Measurements from ENCODE around the gene ITGB2.

The ITGB2 gene

DNA sequence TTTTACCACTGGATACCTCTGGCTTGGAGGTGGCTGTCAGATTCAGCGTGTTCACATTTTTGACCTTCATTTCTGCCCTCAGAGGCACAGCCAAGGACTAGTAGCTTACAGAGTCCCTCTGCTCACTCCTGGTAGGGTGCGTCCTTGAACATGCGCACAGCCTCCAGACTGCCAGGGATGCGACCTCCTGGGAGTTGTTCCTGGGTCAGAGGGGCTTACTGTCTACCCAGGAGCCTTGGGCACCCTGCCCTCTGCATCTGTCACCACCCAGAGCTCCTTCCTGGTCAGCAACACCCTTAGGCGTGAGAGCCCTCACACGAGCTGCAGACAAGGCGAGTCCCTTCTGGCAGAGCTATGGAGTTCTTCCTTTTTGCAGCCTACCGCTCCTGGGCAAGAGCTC is 20.9 kb upstream of the ITGB2 start:
- Histone ChIP-seq H3K27me3 (no peaks in the 10 kb centered on the region), H3K9me3 (no peaks in the 10 kb centered on the region), H3K4me1 (peaks cover 0 to 33% (median 22%) of the 10 kb centered on the region in 4 donors), H3K4me3 (no peak overlapping the region), H3K36me3 (peaks cover 4 to 27% (median 22%) of the 10 kb centered on the region in 3 donors), H3K27ac (no peak overlapping the region)
- TF ChIP-seq, protein P1, sequence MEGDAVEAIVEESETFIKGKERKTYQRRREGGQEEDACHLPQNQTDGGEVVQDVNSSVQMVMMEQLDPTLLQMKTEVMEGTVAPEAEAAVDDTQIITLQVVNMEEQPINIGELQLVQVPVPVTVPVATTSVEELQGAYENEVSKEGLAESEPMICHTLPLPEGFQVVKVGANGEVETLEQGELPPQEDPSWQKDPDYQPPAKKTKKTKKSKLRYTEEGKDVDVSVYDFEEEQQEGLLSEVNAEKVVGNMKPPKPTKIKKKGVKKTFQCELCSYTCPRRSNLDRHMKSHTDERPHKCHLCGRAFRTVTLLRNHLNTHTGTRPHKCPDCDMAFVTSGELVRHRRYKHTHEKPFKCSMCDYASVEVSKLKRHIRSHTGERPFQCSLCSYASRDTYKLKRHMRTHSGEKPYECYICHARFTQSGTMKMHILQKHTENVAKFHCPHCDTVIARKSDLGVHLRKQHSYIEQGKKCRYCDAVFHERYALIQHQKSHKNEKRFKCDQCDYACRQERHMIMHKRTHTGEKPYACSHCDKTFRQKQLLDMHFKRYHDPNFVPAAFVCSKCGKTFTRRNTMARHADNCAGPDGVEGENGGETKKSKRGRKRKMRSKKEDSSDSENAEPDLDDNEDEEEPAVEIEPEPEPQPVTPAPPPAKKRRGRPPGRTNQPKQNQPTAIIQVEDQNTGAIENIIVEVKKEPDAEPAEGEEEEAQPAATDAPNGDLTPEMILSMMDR (IDR thresholded peaks at IDR 0.05), result no peak
- DNase-seq, result peak in 1 of 2 donors; percentile 61
- intact Hi-C loops (cut with DNase I; ENCODE audit: low total_unique reads), result loop anchor here (10.0 kb wide), 1 partner anchor 343 kb away; the partner anchor contains the start of gene POFUT2

DNA sequence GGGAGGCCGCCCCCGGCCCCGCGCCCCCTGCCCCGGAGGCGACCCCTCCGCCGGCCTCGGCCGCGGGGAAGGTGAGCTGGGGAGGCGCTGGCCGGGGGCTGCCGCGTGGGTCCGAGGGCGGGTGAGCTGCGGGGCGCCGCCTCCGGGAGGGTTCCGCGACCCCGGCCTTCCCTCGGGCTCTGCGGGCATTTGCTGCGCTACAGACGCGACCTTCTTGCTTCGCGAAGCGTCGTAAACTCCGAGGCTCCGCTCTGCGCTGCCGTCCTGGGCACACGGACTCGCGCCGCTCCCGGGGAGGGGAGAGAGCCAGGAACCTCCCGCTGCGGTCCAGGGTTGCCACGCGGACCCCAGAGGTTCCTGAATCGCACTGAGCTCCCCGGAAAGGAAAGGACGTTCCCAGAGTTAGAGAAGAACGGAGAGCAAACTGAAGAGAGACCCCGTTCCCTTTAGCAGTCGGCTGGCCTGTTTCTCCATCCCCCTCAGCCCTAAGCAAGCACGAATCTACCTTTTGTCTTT is 19.5 kb upstream of the ITGB2 start:
- Histone ChIP-seq H3K4me3 (peak overlapping the region; percentile 96 to 97), H3K36me3 (peaks cover 4 to 22% (median 16%) of the 10 kb centered on the region in 3 donors), H3K9me3 (no peaks in the 10 kb centered on the region), H3K4me1 (peaks cover 0 to 32% (median 22%) of the 10 kb centered on the region in 4 donors), H3K27ac (peak overlapping the region; percentile 64 to 66), H3K27me3 (peaks cover 0 to 4% of the 10 kb centered on the region in 2 donors)
- intact Hi-C loops (cut with DNase I; ENCODE audit: low total_unique reads), result loop anchor here (10.0 kb wide), 1 partner anchor 345 kb away; the partner anchor contains the start of gene POFUT2
- TF ChIP-seq, protein P1 (IDR thresholded peaks at IDR 0.05), result no peak
- DNase-seq, result no peak

DNA sequence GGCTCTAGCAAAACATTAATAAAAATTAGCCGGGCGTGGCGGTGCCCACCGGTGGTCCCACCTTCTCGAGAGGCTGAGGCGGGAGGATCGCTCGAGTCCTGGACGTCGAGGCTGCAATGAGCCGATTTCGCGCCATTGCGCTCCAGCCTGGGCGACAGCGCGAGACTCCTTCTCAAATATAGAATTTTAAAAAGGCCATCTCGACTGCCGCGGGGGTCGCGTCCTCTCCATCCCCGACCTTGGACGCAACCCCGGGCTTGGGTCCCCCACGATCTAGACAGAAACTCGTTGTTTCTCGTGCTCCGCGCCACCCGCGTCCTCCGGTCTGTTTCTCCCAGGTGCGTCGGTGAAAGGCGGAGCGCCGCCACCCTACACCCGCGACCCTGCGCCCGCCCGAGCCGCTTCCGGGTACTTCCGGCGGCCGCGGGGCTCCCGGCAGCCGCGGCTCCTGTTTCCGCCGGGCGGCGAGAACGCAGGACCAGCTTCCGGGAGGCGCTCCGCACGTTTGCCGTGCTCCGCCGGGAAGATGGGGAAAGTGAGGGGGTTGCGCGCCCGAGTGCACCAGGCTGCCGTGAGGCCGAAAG is 18.9 kb upstream of the ITGB2 start, which contains the start of gene SLX9:
SLX9 (plus strand) TSS at position 498 of the 584 bp plus-strand sequence; CDS start at position 527, 29 bp downstream.
- H3K27me3 ChIP-seq, result peaks cover 0 to 10% of the 10 kb centered on the region in 2 donors
- peak within 1 kb of the TSS; percentile 96 to 97 for H3K4me3 ChIP-seq
- TF ChIP-seq, protein P1 (IDR thresholded peaks at IDR 0.05), result no peak
- H3K9me3 ChIP-seq, result no peaks in the 10 kb centered on the region
- intact Hi-C loops (cut with DNase I; ENCODE audit: low total_unique reads), result loop anchor here (10.0 kb wide), 1 partner anchor 345 kb away; the partner anchor contains the start of gene POFUT2
- peak within 1 kb of the TSS; percentile 64 to 66 for H3K27ac ChIP-seq
- DNase-seq, result peak; percentile 49 to 81
- peaks cover 0 to 32% (median 22%) of the 10 kb centered on the region in 4 donors for H3K4me1 ChIP-seq
- peaks cover 4 to 20% (median 15%) of the 10 kb centered on the region in 3 donors for H3K36me3 ChIP-seq

DNA sequence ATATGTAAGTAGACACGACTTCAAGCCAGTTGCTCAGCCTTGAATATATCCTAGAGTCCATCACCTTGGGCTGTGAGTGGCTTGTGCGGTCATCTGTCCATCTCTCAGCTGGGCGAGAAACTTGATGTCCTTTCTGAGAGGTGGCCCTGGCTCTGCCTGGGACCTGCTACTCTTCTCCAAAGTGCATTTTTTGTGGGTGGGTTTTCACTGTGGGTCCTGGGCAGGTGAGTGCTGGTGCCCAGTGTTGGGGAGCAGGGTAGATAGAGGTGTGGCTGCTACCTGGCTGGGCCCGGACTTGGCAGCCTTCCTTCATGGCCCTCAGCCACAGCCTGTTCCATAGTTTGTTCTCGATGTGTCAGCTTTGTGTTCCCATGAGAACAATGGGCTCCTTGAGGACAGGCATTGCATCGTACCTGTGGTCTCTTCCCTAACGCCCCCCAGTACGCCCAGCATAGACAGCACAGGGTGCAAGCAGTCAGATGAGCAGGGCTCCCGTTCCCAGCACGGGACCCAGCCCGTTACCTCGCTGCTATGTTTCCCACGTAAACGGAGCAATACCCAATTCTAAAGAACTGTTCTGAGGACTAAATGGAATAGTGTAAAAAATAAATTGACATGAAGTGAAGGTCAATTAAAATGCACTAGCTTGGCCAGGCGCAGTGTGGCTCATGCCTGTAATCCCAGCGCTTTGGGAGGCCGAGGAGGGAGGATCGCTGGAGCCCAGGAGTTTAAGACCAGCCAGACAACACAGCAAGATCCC is 18.3 kb upstream of the ITGB2 start:
- intact Hi-C loops (cut with DNase I; ENCODE audit: low total_unique reads), result no loop called here
- peak overlapping the region; percentile 64 to 66 for H3K27ac ChIP-seq
- H3K4me3 ChIP-seq, result peak overlapping the region; percentile 96 to 97
- TF ChIP-seq, protein P1 (IDR thresholded peaks at IDR 0.05), result no peak
- peaks cover 4 to 13% (median 9%) of the 10 kb centered on the region in 3 donors for H3K36me3 ChIP-seq
- H3K27me3 ChIP-seq, result peaks cover 0 to 17% of the 10 kb centered on the region in 2 donors
- peak in 1 of 2 donors; percentile 64 for DNase-seq
- peaks cover 0 to 32% (median 22%) of the 10 kb centered on the region in 4 donors for H3K4me1 ChIP-seq
- H3K9me3 ChIP-seq, result no peaks in the 10 kb centered on the region

DNA sequence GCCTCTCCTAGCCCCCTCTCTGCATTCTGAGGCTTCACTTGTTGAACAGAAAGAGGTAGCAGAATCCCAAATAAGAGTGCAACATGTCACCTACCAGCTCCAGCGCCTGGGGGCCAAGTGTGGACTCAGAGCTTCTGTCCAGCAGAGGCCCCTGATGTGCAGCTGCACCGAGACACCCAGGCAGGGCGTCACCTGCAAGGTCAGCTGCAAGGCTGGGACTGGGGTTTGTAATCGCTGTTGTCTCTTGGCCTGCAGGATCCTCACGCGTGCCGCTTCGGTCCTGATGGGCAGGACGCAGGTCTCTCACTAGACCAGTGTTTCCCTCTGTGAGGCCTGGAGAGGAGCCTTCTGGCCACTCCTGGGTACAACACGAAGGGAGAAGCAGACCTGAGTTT is 14.8 kb upstream of the ITGB2 start:
- H3K4me3 ChIP-seq, result no peak overlapping the region
- H3K4me1 ChIP-seq, result peaks cover 0 to 37% (median 30%) of the 10 kb centered on the region in 4 donors
- H3K27me3 ChIP-seq, result peaks cover 0 to 44% of the 10 kb centered on the region in 2 donors
- H3K9me3 ChIP-seq, result no peaks in the 10 kb centered on the region
- TF ChIP-seq, protein P1 (IDR thresholded peaks at IDR 0.05), result no peak
- no peak overlapping the region for H3K27ac ChIP-seq
- peaks cover 0 to 4% (median 4%) of the 10 kb centered on the region in 3 donors for H3K36me3 ChIP-seq
- intact Hi-C loops (cut with DNase I; ENCODE audit: low total_unique reads), result no loop called here
- DNase-seq, result no peak
